OCI-LY7 (cell line): ENCODE measurements around the gene PRKCA.

Source experiments
- CTCF ChIP-seq: fragments of 200-600 bp; sonication (generic); conservative IDR thresholded peaks from 2 replicates; pipeline ENCODE4 v1.5.1; 2014; ENCODE audit warnings: mild to moderate bottlenecking, antibody characterized with exemption, low read length, moderate library complexity, mixed read lengths
- EZH2phosphoT487 ChIP-seq: fragments of 200-600 bp; sonication (generic); IDR thresholded peaks from 2 replicates; pipeline ENCODE4 v1.6.1; 2018; ENCODE audit warnings: low read depth, borderline replicate concordance, mild to moderate bottlenecking, mixed run types, antibody characterized with exemption, low read length, moderate library complexity, mixed read lengths

- TF ChIP-seq CTCF: no peak
- TF ChIP-seq EZH2phosphoT487: no peak
Observed at GRCh38 chr17:66783656-66784381, 481.4 kb downstream of the PRKCA start.
